K562 (cell line): Measurements from ENCODE around the gene GABRP.

Experiments used
- DIDO1 ChIP-seq: fragments of 450-650 bp; IDR thresholded peaks from 2 replicates; pipeline ENCODE4 v1.6.1; 2016; ENCODE audit warnings: low read depth, missing biosample characterization, missing genetic modification characterization
- EP300 ChIP-seq: IDR thresholded peaks from 2 replicates; pipeline ENCODE4 v1.6.1; 2012; ENCODE audit warnings: low read length, improper control_type of control experiment
- NFYB ChIP-seq: IDR thresholded peaks from 2 replicates; pipeline ENCODE4 v1.6.1; 2011; ENCODE audit warnings: mild to moderate bottlenecking, moderate library complexity; ENCODE audit not compliant: insufficient read length; ENCODE audit errors: extremely low read depth
- ZNF347 ChIP-seq: fragments of 450-650 bp; formaldehyde crosslinking; IDR thresholded peaks from 2 replicates; pipeline ENCODE4 v1.4.0; 2020; ENCODE audit warnings: low read depth, mild to moderate bottlenecking, moderate library complexity
- TF ChIP-seq, protein P1 (sequence below): sonication (generic); formaldehyde crosslinking; IDR thresholded peaks from 2 replicates; pipeline ENCODE4 v1.5.0; 2020; ENCODE audit warnings: missing genetic modification reagents
- TF ChIP-seq, protein P2 (sequence below), 3 experiments: IDR thresholded peaks in 2 of 3; conservative IDR thresholded peaks in 1 of 3; 2 replicates each; pipeline ENCODE4 v1.5.1; 2011 to 2012; ENCODE audit warnings: low read length in 3 of 3, mild to moderate bottlenecking in 3 of 3, control low read depth in 2 of 3, improper control_type of control experiment in 1 of 3, inconsistent platforms in 1 of 3, low read depth in 1 of 3, mixed read lengths in 1 of 3, moderate library complexity in 1 of 3; ENCODE audit not compliant: insufficient read depth in 2 of 3
- TF ChIP-seq, protein P3 (sequence below), 2 experiments: fragments of 450-650 bp in 1 of 2; IDR thresholded peaks; 2 replicates each; pipeline ENCODE4 v1.6.1; 2011 to 2017; ENCODE audit warnings: low read depth in 2 of 2, antibody characterized with exemption in 1 of 2, borderline replicate concordance in 1 of 2, low read length in 1 of 2, mild to moderate bottlenecking in 1 of 2, mixed read lengths in 1 of 2; ENCODE audit not compliant: control insufficient read depth in 1 of 2
- TF ChIP-seq, protein P4 (sequence below): conservative IDR thresholded peaks from 2 replicates; pipeline ENCODE4 v1.6.1; 2011; ENCODE audit warnings: low read depth, mild to moderate bottlenecking, low read length; ENCODE audit not compliant: control insufficient read depth

DNA sequence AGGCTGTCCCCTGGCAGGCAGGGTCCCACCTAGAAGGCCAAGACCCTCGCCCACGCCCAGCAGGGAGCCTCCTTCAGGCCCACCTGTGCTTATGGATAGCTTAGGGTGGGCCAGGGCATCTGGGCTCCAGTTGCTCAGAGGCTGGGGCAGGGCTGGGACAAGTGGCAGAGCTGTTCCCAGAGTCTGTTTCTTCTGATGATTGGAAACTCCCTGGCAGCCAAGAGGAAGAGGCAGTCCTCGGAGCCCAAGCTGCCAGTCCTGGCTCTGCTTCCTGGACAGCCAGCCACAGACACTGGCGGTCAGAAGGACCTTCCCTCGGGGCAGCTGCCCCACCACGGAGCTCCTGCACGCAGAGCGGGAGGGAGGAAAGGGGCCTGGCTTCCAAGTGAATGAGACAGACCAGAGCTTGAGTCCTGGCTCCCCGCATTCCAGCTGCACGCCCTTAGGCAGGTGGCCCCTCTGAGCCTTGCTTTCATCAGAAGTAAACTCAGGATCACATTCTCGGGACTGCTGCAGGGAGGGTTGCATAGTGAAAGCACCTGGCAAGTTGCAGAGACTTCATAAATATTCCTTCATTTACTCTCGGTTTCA lies 37.9 kb upstream of the GABRP start:
- TF ChIP-seq ZNF347 (CRISPR knock-in tag) (no peak), NFYB (no peak), DIDO1 (tag) (no peak), EP300 (no peak)
- TF ChIP-seq, protein P1, sequence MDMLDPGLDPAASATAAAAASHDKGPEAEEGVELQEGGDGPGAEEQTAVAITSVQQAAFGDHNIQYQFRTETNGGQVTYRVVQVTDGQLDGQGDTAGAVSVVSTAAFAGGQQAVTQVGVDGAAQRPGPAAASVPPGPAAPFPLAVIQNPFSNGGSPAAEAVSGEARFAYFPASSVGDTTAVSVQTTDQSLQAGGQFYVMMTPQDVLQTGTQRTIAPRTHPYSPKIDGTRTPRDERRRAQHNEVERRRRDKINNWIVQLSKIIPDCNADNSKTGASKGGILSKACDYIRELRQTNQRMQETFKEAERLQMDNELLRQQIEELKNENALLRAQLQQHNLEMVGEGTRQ = no peak
- TF ChIP-seq, protein P2, sequence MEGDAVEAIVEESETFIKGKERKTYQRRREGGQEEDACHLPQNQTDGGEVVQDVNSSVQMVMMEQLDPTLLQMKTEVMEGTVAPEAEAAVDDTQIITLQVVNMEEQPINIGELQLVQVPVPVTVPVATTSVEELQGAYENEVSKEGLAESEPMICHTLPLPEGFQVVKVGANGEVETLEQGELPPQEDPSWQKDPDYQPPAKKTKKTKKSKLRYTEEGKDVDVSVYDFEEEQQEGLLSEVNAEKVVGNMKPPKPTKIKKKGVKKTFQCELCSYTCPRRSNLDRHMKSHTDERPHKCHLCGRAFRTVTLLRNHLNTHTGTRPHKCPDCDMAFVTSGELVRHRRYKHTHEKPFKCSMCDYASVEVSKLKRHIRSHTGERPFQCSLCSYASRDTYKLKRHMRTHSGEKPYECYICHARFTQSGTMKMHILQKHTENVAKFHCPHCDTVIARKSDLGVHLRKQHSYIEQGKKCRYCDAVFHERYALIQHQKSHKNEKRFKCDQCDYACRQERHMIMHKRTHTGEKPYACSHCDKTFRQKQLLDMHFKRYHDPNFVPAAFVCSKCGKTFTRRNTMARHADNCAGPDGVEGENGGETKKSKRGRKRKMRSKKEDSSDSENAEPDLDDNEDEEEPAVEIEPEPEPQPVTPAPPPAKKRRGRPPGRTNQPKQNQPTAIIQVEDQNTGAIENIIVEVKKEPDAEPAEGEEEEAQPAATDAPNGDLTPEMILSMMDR (IDR thresholded peaks at IDR 0.05 in 2 of 3, conservative IDR thresholded peaks at IDR 0.05 in 1 of 3; ENCODE audit: insufficient read depth in 2 of 3, low read depth in 1 of 3, low read length in 3 of 3) = no peak
- TF ChIP-seq, protein P3, sequence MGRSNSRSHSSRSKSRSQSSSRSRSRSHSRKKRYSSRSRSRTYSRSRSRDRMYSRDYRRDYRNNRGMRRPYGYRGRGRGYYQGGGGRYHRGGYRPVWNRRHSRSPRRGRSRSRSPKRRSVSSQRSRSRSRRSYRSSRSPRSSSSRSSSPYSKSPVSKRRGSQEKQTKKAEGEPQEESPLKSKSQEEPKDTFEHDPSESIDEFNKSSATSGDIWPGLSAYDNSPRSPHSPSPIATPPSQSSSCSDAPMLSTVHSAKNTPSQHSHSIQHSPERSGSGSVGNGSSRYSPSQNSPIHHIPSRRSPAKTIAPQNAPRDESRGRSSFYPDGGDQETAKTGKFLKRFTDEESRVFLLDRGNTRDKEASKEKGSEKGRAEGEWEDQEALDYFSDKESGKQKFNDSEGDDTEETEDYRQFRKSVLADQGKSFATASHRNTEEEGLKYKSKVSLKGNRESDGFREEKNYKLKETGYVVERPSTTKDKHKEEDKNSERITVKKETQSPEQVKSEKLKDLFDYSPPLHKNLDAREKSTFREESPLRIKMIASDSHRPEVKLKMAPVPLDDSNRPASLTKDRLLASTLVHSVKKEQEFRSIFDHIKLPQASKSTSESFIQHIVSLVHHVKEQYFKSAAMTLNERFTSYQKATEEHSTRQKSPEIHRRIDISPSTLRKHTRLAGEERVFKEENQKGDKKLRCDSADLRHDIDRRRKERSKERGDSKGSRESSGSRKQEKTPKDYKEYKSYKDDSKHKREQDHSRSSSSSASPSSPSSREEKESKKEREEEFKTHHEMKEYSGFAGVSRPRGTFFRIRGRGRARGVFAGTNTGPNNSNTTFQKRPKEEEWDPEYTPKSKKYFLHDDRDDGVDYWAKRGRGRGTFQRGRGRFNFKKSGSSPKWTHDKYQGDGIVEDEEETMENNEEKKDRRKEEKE (IDR thresholded peaks at IDR 0.05; ENCODE audit: borderline replicate concordance in 1 of 2, control insufficient read depth in 1 of 2, low read depth in 2 of 2, low read length in 1 of 2) = no peak
- TF ChIP-seq, protein P4, sequence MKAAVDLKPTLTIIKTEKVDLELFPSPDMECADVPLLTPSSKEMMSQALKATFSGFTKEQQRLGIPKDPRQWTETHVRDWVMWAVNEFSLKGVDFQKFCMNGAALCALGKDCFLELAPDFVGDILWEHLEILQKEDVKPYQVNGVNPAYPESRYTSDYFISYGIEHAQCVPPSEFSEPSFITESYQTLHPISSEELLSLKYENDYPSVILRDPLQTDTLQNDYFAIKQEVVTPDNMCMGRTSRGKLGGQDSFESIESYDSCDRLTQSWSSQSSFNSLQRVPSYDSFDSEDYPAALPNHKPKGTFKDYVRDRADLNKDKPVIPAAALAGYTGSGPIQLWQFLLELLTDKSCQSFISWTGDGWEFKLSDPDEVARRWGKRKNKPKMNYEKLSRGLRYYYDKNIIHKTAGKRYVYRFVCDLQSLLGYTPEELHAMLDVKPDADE = no peak
